Ishikawa (cell line): Measurements from ENCODE around the gene RNF157.

Experiments used
- CEBPB ChIP-seq: IDR thresholded peaks from 2 replicates; pipeline ENCODE4 v1.6.1; 2012
- CREB1 ChIP-seq: IDR thresholded peaks from 2 replicates; pipeline ENCODE4 v1.6.1; 2012; ENCODE audit warnings: low read depth
- EGR1 ChIP-seq: IDR thresholded peaks from 2 replicates; pipeline ENCODE4 v1.6.1; 2012
- EP300 ChIP-seq: IDR thresholded peaks from 2 replicates; pipeline ENCODE4 v1.6.1; 2012; ENCODE audit warnings: borderline replicate concordance
- FOXM1 ChIP-seq: IDR thresholded peaks from 2 replicates; pipeline ENCODE4 v1.6.1; 2012; ENCODE audit warnings: low read depth, borderline replicate concordance
- NFIC ChIP-seq: IDR thresholded peaks from 2 replicates; pipeline ENCODE4 v1.6.1; 2012
- RAD21 ChIP-seq: IDR thresholded peaks from 2 replicates; pipeline ENCODE4 v1.6.1; 2012; ENCODE audit warnings: low read depth
- TAF1 ChIP-seq: IDR thresholded peaks from 2 replicates; pipeline ENCODE4 v1.6.1; 2012; ENCODE audit warnings: low read depth, mild to moderate bottlenecking
- TCF12 ChIP-seq: IDR thresholded peaks from 2 replicates; pipeline ENCODE4 v1.6.1; 2012; ENCODE audit warnings: low read depth
- TEAD4 ChIP-seq: IDR thresholded peaks from 2 replicates; pipeline ENCODE4 v1.6.1; 2012
- YY1 ChIP-seq: IDR thresholded peaks from 2 replicates; pipeline ENCODE4 v1.6.1; 2012; ENCODE audit warnings: low read depth
- ZBTB7A ChIP-seq: IDR thresholded peaks from 2 replicates; pipeline ENCODE4 v1.6.1; 2012; ENCODE audit warnings: low read depth
- TF ChIP-seq, protein P1 (sequence below): IDR thresholded peaks from 2 replicates; pipeline ENCODE4 v1.6.1; 2012
- TF ChIP-seq, protein P2 (sequence below): IDR thresholded peaks from 2 replicates; pipeline ENCODE4 v1.6.1; 2012
- TF ChIP-seq, protein P3 (sequence below): IDR thresholded peaks from 2 replicates; pipeline ENCODE4 v1.6.1; 2012; ENCODE audit warnings: low read depth, mild to moderate bottlenecking

RNF157 gene

DNA sequence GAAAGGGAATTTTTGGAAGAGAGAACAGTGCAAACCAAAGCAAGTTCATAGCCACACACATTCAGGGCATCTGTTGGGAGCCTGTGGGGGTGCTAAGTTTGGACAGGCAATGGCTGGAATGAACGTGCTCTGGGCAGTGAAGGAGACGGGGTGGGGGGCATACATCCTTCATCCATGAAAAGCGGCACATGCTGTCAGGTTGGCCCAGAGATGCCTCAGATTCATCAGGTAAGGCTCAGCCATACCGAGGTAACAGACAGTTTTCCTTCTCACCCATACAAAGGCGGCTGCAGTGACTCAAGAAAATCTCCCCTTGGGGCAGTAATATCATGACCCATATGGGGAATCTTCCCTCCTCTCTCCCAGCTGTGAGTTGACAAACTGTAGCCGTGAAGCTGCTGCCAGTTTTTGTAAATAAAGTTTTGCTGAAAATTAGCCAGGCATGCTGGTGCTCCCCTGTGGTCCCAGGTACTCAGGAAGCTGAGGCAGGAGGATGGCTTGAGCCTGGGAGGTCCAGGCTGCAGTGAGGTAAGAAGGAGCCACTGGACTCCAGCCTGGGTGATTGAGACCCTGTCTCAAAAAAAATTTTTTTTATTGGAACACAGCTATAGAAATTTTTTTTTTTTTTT, 15.6 kb upstream of the RNF157 start:
- TF ChIP-seq EP300 (no peak), TAF1 (no peak), CREB1 (no peak), EGR1 (no peak), CEBPB (no peak), FOXM1 (no peak), RAD21 (no peak), YY1 (no peak), ZBTB7A (no peak), TEAD4 (no peak), NFIC (no peak), TCF12 (no peak)
- TF ChIP-seq, protein P1, sequence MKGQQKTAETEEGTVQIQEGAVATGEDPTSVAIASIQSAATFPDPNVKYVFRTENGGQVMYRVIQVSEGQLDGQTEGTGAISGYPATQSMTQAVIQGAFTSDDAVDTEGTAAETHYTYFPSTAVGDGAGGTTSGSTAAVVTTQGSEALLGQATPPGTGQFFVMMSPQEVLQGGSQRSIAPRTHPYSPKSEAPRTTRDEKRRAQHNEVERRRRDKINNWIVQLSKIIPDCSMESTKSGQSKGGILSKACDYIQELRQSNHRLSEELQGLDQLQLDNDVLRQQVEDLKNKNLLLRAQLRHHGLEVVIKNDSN = no peak
- TF ChIP-seq, protein P2, sequence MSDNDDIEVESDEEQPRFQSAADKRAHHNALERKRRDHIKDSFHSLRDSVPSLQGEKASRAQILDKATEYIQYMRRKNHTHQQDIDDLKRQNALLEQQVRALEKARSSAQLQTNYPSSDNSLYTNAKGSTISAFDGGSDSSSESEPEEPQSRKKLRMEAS = no peak
- TF ChIP-seq, protein P3, sequence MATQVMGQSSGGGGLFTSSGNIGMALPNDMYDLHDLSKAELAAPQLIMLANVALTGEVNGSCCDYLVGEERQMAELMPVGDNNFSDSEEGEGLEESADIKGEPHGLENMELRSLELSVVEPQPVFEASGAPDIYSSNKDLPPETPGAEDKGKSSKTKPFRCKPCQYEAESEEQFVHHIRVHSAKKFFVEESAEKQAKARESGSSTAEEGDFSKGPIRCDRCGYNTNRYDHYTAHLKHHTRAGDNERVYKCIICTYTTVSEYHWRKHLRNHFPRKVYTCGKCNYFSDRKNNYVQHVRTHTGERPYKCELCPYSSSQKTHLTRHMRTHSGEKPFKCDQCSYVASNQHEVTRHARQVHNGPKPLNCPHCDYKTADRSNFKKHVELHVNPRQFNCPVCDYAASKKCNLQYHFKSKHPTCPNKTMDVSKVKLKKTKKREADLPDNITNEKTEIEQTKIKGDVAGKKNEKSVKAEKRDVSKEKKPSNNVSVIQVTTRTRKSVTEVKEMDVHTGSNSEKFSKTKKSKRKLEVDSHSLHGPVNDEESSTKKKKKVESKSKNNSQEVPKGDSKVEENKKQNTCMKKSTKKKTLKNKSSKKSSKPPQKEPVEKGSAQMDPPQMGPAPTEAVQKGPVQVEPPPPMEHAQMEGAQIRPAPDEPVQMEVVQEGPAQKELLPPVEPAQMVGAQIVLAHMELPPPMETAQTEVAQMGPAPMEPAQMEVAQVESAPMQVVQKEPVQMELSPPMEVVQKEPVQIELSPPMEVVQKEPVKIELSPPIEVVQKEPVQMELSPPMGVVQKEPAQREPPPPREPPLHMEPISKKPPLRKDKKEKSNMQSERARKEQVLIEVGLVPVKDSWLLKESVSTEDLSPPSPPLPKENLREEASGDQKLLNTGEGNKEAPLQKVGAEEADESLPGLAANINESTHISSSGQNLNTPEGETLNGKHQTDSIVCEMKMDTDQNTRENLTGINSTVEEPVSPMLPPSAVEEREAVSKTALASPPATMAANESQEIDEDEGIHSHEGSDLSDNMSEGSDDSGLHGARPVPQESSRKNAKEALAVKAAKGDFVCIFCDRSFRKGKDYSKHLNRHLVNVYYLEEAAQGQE = no peak

GRCh38 chr17:76254275-76254674, 14.0 kb upstream of the RNF157 start:
- TF ChIP-seq TEAD4 (no peak), CEBPB (no peak)

- TF ChIP-seq TEAD4 = no peak
- no peak for TF ChIP-seq ZBTB7A
- TF ChIP-seq, protein P2 = no peak
- no peak for TF ChIP-seq YY1
- no peak for TF ChIP-seq CEBPB
- TF ChIP-seq, protein P1 = no peak
- no peak for TF ChIP-seq TCF12
- TF ChIP-seq NFIC = no peak
- TF ChIP-seq EP300 = no peak
- TF ChIP-seq CREB1 = no peak
Measured at GRCh38 chr17:76253841-76254240, 13.5 kb upstream of the RNF157 start.

DNA sequence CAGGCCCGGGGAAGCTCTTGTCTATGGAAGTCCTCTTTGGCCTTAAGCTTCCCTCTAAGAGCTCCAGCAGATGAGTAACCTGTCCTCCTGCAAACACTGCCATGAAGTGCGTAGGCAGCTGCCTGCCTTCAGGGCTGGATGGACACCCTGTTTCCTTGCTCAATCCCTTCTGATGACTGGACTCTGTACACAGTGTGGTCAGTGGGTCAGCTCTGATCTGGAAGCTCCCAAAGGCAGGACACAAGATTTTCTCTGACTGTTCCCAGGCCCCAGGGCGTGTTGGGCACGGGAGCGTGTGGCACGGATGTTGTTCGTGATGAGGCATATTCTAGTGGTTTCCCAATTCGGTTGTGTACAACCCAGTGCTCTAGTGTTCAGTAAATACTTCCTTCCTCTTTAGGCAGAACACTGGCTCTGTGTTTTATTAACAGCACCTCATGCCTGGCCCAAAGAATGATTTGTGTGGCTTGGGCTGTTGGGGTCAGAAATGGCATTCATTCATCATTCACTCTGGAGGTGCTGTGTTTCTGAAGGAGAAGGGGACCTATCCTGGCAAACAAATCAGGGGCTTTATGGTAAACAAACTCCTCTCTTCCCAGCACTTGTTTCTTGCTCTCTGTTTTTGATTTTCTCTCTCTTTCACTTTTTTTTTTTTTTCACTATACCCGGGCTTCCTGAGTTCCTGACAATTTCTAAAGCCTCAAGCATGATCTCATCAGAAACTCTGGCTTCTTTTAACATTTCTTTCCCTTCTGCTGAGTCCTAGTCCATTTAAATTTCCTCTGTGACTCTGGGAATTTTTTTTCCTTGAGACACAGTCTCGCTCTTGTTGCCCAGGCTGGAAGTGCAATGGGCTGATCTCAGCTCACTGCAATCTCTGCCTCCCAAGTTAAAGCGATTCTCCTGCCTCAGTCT, 12.0 kb upstream of the RNF157 start:
- no peak for TF ChIP-seq ZBTB7A
- TF ChIP-seq YY1 = no peak
- no peak for TF ChIP-seq TCF12
- TF ChIP-seq EP300 = no peak
- no peak for TF ChIP-seq EGR1
- TF ChIP-seq, protein P2 = no peak
- TF ChIP-seq CREB1 = no peak
- no peak for TF ChIP-seq NFIC
- TF ChIP-seq CEBPB = no peak

DNA sequence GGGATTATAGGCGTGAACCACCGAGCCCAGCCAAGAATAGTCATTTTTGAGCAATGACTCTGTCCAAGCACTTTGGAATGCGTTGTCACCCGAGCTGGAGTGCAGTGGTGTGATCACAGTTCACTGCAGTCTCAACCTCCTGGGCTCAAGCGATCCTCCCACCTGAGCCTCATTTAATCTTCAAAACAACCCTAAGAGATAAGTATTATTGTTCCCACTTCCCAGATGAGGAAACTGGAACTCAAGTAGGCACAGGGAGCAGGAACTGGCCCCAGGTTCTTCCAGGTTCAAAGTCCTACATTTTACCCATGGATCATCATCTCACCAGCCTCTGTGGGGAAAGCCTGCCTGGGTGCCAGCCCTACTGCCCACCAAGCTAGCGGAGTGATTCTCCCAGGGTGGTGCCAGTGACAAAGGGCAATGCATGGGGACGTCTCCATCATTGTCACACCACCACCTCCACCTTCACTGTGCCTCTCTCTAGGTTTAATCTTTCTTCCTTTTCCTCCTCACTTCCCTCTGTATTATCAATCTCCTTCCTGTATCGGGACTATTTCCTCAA, 11.3 kb upstream of the RNF157 start:
- TF ChIP-seq CEBPB = no peak
- no peak for TF ChIP-seq EP300
- TF ChIP-seq, protein P2 = no peak
- no peak for TF ChIP-seq TEAD4
- no peak for TF ChIP-seq TCF12
- TF ChIP-seq CREB1 = no peak
- TF ChIP-seq NFIC = no peak
- no peak for TF ChIP-seq ZBTB7A
- no peak for TF ChIP-seq EGR1
- no peak for TF ChIP-seq TAF1
- TF ChIP-seq, protein P3 = no peak
- TF ChIP-seq RAD21 = no peak
- no peak for TF ChIP-seq FOXM1
- TF ChIP-seq YY1 = no peak
- TF ChIP-seq, protein P1 = no peak
